HG03342 (cell line): ENCODE measurements around the gene ADAM12.

Experiments
- ATAC-seq: cut with Tn5 transposase; IDR thresholded peaks from one replicate; pipeline ENCODE4 v1.9.1; 2021; ENCODE audit warnings: mild to moderate bottlenecking, moderate library complexity; ENCODE audit not compliant: unreplicated experiment

ADAM12 gene

GRCh38 chr10:126037946-126038345, 350.3 kb downstream of the ADAM12 start:
- no peak for ATAC-seq

- ATAC-seq = no peak
These were observed 351.8 kb downstream of the ADAM12 start for GRCh38 chr10:126036515-126036914.

- no peak for ATAC-seq
These were observed 353.7 kb downstream of the ADAM12 start for GRCh38 chr10:126034586-126034985.

GRCh38 chr10:126029999-126030398, 358.3 kb downstream of the ADAM12 start:
- ATAC-seq = no peak

GRCh38 chr10:126027692-126028091, 360.6 kb downstream of the ADAM12 start:
- ATAC-seq = no peak

GRCh38 chr10:126022841-126023240, 365.4 kb downstream of the ADAM12 start:
- no peak for ATAC-seq

GRCh38 chr10:126021833-126022500, 366.3 kb downstream of the ADAM12 start:
- ATAC-seq = no peak

- ATAC-seq = no peak
These were observed 370.2 kb downstream of the ADAM12 start for GRCh38 chr10:126017961-126018560.

GRCh38 chr10:126016882-126017281, 371.4 kb downstream of the ADAM12 start:
- no peak for ATAC-seq

GRCh38 chr10:126016156-126016805, 372.0 kb downstream of the ADAM12 start:
- ATAC-seq = no peak

GRCh38 chr10:126015413-126015812, 372.9 kb downstream of the ADAM12 start:
- no peak for ATAC-seq

GRCh38 chr10:126014309-126014708, 374.0 kb downstream of the ADAM12 start:
- no peak for ATAC-seq

GRCh38 chr10:126013489-126014281, 374.6 kb downstream of the ADAM12 start:
- ATAC-seq = no peak

- ATAC-seq = no peak
These were observed 375.8 kb downstream of the ADAM12 start for GRCh38 chr10:126012485-126012884.

- ATAC-seq = no peak
These were observed 376.3 kb downstream of the ADAM12 start for GRCh38 chr10:126011995-126012394.

- no peak for ATAC-seq
These were observed 378.6 kb downstream of the ADAM12 start for GRCh38 chr10:126009650-126010049.

- no peak for ATAC-seq
These were observed 381.4 kb downstream of the ADAM12 start for GRCh38 chr10:126006906-126007305.

GRCh38 chr10:126006264-126006663, 382.0 kb downstream of the ADAM12 start:
- no peak for ATAC-seq

- ATAC-seq = no peak
These were observed 383.5 kb downstream of the ADAM12 start for GRCh38 chr10:126004752-126005151.

- ATAC-seq = no peak
These were observed 386.7 kb downstream of the ADAM12 start for GRCh38 chr10:126001576-126001975.

- no peak for ATAC-seq
These were observed 388.6 kb downstream of the ADAM12 start for GRCh38 chr10:125999694-126000093.
